Stimulated activated effector memory CD8-positive, alpha-beta T cell treated with anti-CD3 and anti-CD28 coated beads, Interleukin-12 subunit alpha, Interleukin-12 subunit beta, amount 100 ng/mL, for 72 hours (primary cell): ENCODE measurements around the gene AKIP1.
A peak's percentile ranks its signal among the peaks of the same experiment; 100 is the strongest.
"Not testable (repeated sequence)": the region's sequence is repeated elsewhere in the genome, so short reads cannot be mapped to it uniquely, and the experiment has no call there.

ENCODE experiments used
- ATAC-seq: fragments of 150-1000 bp; cut with Tn5 transposase; 2 replicates; pipeline ENCODE4 v1.10.0; 2021
- DNase-seq, 2 donors: peaks; one replicate each; pipeline ENCODE4 v3.0.0; 2021 to 2022; ENCODE audit warnings: low spot score in 2 of 2
- H3K27ac Mint-ChIP-seq: one replicate; pipeline ENCODE4 v1.8.0; 2022; ENCODE audit warnings: mild to moderate bottlenecking, mixed read lengths
- H3K36me3 Mint-ChIP-seq: one replicate; pipeline ENCODE4 v1.8.0; 2022; ENCODE audit warnings: mild to moderate bottlenecking, mixed read lengths
- H3K4me1 Mint-ChIP-seq: one replicate; pipeline ENCODE4 v1.8.0; 2022; ENCODE audit warnings: mixed read lengths
- H3K4me3 Mint-ChIP-seq: one replicate; pipeline ENCODE4 v1.8.0; 2022; ENCODE audit warnings: mild to moderate bottlenecking, mixed read lengths
- H3K9me3 Mint-ChIP-seq: one replicate; pipeline ENCODE4 v1.8.0; 2022; ENCODE audit warnings: mixed read lengths

The AKIP1 gene

GRCh38 chr11:8933931-8934330, 22.9 kb downstream of the AKIP1 start:
- Mint-ChIP-seq H3K4me1 (no peaks in the 10 kb centered on the region), H3K27ac (no peak overlapping the region), H3K4me3 (no peak overlapping the region), H3K9me3 (no peaks in the 10 kb centered on the region), H3K36me3 (no peaks in the 10 kb centered on the region)
- ATAC-seq, result no peak
- DNase-seq, result no peak

- no peaks in the 10 kb centered on the region for H3K36me3 Mint-ChIP-seq
- no peaks in the 10 kb centered on the region for H3K9me3 Mint-ChIP-seq
- no peak for ATAC-seq
- DNase-seq, result no peak
- no peaks in the 10 kb centered on the region for H3K4me1 Mint-ChIP-seq
- H3K27ac Mint-ChIP-seq, result no peak overlapping the region
- H3K4me3 Mint-ChIP-seq, result no peak overlapping the region
Measured at GRCh38 chr11:8934742-8935488, 23.9 kb downstream of the AKIP1 start.

GRCh38 chr11:8935789-8936188, 24.8 kb downstream of the AKIP1 start:
- not testable (repeated sequence) for H3K27ac Mint-ChIP-seq, DNase-seq, H3K36me3 Mint-ChIP-seq, H3K4me3 Mint-ChIP-seq, H3K9me3 Mint-ChIP-seq, ATAC-seq, H3K4me1 Mint-ChIP-seq

- DNase-seq (no peak), ATAC-seq (peak; percentile 55)
- H3K36me3 Mint-ChIP-seq, result no peaks in the 10 kb centered on the region
- no peaks in the 10 kb centered on the region for H3K4me1 Mint-ChIP-seq
- H3K27ac Mint-ChIP-seq, result peak overlapping the region; percentile 61
- no peaks in the 10 kb centered on the region for H3K9me3 Mint-ChIP-seq
- no peak overlapping the region for H3K4me3 Mint-ChIP-seq
Measured at GRCh38 chr11:8937159-8937558, 26.2 kb downstream of the AKIP1 start.

- Mint-ChIP-seq H3K36me3 (no peaks in the 10 kb centered on the region), H3K9me3 (no peaks in the 10 kb centered on the region), H3K4me3 (no peak overlapping the region), H3K27ac (no peak overlapping the region), H3K4me1 (no peaks in the 10 kb centered on the region)
- DNase-seq (no peak), ATAC-seq (no peak)
Measured at GRCh38 chr11:8937659-8938058, 26.7 kb downstream of the AKIP1 start.

GRCh38 chr11:8941341-8942103, 30.5 kb downstream of the AKIP1 start:
- DNase-seq (no peak), ATAC-seq (no peak)
- Mint-ChIP-seq H3K27ac (no peak overlapping the region), H3K4me3 (no peak overlapping the region), H3K36me3 (no peaks in the 10 kb centered on the region), H3K4me1 (no peaks in the 10 kb centered on the region), H3K9me3 (no peaks in the 10 kb centered on the region)

- Mint-ChIP-seq H3K4me3 (no peak within 1 kb of the TSS), H3K36me3 (peaks cover 8% of the 10 kb centered on the region), H3K9me3 (no peaks in the 10 kb centered on the region), H3K27ac (no peak within 1 kb of the TSS), H3K4me1 (no peaks in the 10 kb centered on the region)
- DNase-seq (no peak), ATAC-seq (no peak)
Measured at GRCh38 chr11:8942518-8943066, 31.6 kb downstream of the AKIP1 start, which contains the start of gene ASCL3. TSS of gene ASCL3 (minus strand) at chr11:8943016. CDS start at chr11:8938161, 4,855 bp downstream.

- no peak overlapping the region for H3K4me3 Mint-ChIP-seq
- H3K9me3 Mint-ChIP-seq, result no peaks in the 10 kb centered on the region
- no peak for DNase-seq
- peaks cover 56% of the 10 kb centered on the region for H3K36me3 Mint-ChIP-seq
- ATAC-seq, result no peak
- H3K4me1 Mint-ChIP-seq, result no peaks in the 10 kb centered on the region
- H3K27ac Mint-ChIP-seq, result no peak overlapping the region
Measured at GRCh38 chr11:8947230-8947943, 36.4 kb downstream of the AKIP1 start.

- H3K4me3 Mint-ChIP-seq, result no peak overlapping the region
- H3K27ac Mint-ChIP-seq, result no peak overlapping the region
- H3K36me3 Mint-ChIP-seq, result peaks cover 71% of the 10 kb centered on the region
- ATAC-seq (no peak), DNase-seq (no peak)
- H3K4me1 Mint-ChIP-seq, result no peaks in the 10 kb centered on the region
- no peaks in the 10 kb centered on the region for H3K9me3 Mint-ChIP-seq
Measured at GRCh38 chr11:8948886-8949285, 37.9 kb downstream of the AKIP1 start.

- peaks cover 53% of the 10 kb centered on the region for H3K36me3 Mint-ChIP-seq
- ATAC-seq (peak; percentile 85), DNase-seq (no peak)
- peak overlapping the region; percentile 14 for H3K27ac Mint-ChIP-seq
- H3K4me1 Mint-ChIP-seq, result peaks cover 24% of the 10 kb centered on the region
- no peaks in the 10 kb centered on the region for H3K9me3 Mint-ChIP-seq
- H3K4me3 Mint-ChIP-seq, result no peak overlapping the region
Measured at GRCh38 chr11:8956860-8957259, 45.9 kb downstream of the AKIP1 start.

- Mint-ChIP-seq H3K4me3 (no peak overlapping the region), H3K36me3 (peaks cover 34% of the 10 kb centered on the region), H3K4me1 (peaks cover 39% of the 10 kb centered on the region), H3K9me3 (no peaks in the 10 kb centered on the region), H3K27ac (no peak overlapping the region)
- DNase-seq (peak; percentile 6 to 57), ATAC-seq (peak; percentile 61)
Measured at GRCh38 chr11:8959546-8960166, 48.7 kb downstream of the AKIP1 start.

GRCh38 chr11:8961401-8961800, 50.4 kb downstream of the AKIP1 start:
- H3K36me3 Mint-ChIP-seq, result peaks cover 21% of the 10 kb centered on the region
- DNase-seq (no peak), ATAC-seq (no peak)
- peaks cover 42% of the 10 kb centered on the region for H3K4me1 Mint-ChIP-seq
- no peaks in the 10 kb centered on the region for H3K9me3 Mint-ChIP-seq
- H3K4me3 Mint-ChIP-seq, result no peak overlapping the region
- H3K27ac Mint-ChIP-seq, result peak overlapping the region; percentile 21

GRCh38 chr11:8962841-8963240, 51.9 kb downstream of the AKIP1 start:
- H3K36me3 Mint-ChIP-seq, result peaks cover 13% of the 10 kb centered on the region
- ATAC-seq (no peak), DNase-seq (no peak)
- peak overlapping the region; percentile 91 for H3K4me3 Mint-ChIP-seq
- peaks cover 29% of the 10 kb centered on the region for H3K4me1 Mint-ChIP-seq
- H3K9me3 Mint-ChIP-seq, result no peaks in the 10 kb centered on the region
- H3K27ac Mint-ChIP-seq, result peak overlapping the region; percentile 94

GRCh38 chr11:8963569-8964323, 52.8 kb downstream of the AKIP1 start:
- Mint-ChIP-seq H3K4me1 (peaks cover 29% of the 10 kb centered on the region), H3K36me3 (peaks cover 15% of the 10 kb centered on the region), H3K27ac (peak overlapping the region; percentile 94), H3K4me3 (peak overlapping the region; percentile 91), H3K9me3 (no peaks in the 10 kb centered on the region)
- peak in 1 of 2 donors; percentile 89 for DNase-seq
- peak; percentile 82 for ATAC-seq
